Testis (tissue), 3 donors: ENCODE results near the gene TTF1. TPM values are rescaled to one million over a fixed set of nuclear protein-coding genes. Genes with fewer than 3 reads are reported as not detected.

Experiments
- DNase-seq: peaks from one replicate; pipeline ENCODE4 v3.0.0-alpha.2; 2019
- H3K27ac ChIP-seq, 2 donors: fragments of 200-600 bp; sonication (generic); one replicate each; pipeline ENCODE4 v1.5.1; 2019
- H3K27me3 ChIP-seq: fragments of 200-600 bp; sonication (generic); one replicate; pipeline ENCODE4 v1.5.1; 2019
- H3K36me3 ChIP-seq: fragments of 200-600 bp; sonication (generic); one replicate; pipeline ENCODE4 v1.5.1; 2017; ENCODE audit warnings: low read depth; ENCODE audit errors: missing control alignments
- H3K4me1 ChIP-seq: fragments of 200-600 bp; sonication (generic); one replicate; pipeline ENCODE4 v1.5.1; 2019
- H3K4me3 ChIP-seq, 2 donors: fragments of 200-600 bp; sonication (generic); one replicate each; pipeline ENCODE4 v1.5.1; 2017 to 2019
- H3K9me3 ChIP-seq: fragments of 200-600 bp; sonication (generic); one replicate; pipeline ENCODE4 v1.5.1; 2017
- POLR2A ChIP-seq: fragments of 450-650 bp; IDR thresholded peaks from one replicate; pipeline ENCODE4 v1.6.1; 2017; ENCODE audit warnings: antibody characterized with exemption, mild to moderate bottlenecking, moderate library complexity
- WGBS, 2 donors: methylation state at CpG; one replicate each; pipeline ENCODE4 v1.1.5; 2018; 5-methylcytosine and 5-hydroxymethylcytosine counted together
- intact Hi-C: fragments of 100-400 bp; cut with DNase I; formaldehyde crosslinking; loops from one replicate; pipeline ENCODE4 v1.15.1; 2023; ENCODE audit warnings: low total_unique reads
- polyA plus RNA-seq: library from polyadenylated mRNA; stranded (reverse); fragments of 350-450 nt; fragmentation: Illumina TruSeq; extraction: RNeasy Lipid Tissue Mini Kit (QIAGEN cat#74804); gene quantifications from one replicate; pipeline ENCODE4 v1.2.3, GENCODE V29; 2014; ENCODE audit warnings: low read depth, low replicate concordance; ENCODE audit not compliant: insufficient read depth
- total RNA-seq, 2 donors: library from RNA; depleted of rRNA; stranded (reverse); fragments of >200 nt; gene quantifications; one replicate each; pipeline ENCODE4 v1.2.3, GENCODE V29; 2016
- TF ChIP-seq, protein P1 (sequence below), 3 experiments: fragments of 450-650 bp in 2 of 3; fragments of 200-600 bp in 1 of 3; sonication (generic) in 1 of 3; IDR thresholded peaks; one replicate each; pipeline ENCODE4 v1.5.1; 2016 to 2019; ENCODE audit warnings: antibody characterized with exemption in 3 of 3, mild to moderate bottlenecking in 2 of 3, moderate library complexity in 1 of 3

TTF1 gene
- total and polyA plus RNA-seq, 3 donors from 2014 or later: 15.4 to 19.4 (median 19.2) TPM

DNA sequence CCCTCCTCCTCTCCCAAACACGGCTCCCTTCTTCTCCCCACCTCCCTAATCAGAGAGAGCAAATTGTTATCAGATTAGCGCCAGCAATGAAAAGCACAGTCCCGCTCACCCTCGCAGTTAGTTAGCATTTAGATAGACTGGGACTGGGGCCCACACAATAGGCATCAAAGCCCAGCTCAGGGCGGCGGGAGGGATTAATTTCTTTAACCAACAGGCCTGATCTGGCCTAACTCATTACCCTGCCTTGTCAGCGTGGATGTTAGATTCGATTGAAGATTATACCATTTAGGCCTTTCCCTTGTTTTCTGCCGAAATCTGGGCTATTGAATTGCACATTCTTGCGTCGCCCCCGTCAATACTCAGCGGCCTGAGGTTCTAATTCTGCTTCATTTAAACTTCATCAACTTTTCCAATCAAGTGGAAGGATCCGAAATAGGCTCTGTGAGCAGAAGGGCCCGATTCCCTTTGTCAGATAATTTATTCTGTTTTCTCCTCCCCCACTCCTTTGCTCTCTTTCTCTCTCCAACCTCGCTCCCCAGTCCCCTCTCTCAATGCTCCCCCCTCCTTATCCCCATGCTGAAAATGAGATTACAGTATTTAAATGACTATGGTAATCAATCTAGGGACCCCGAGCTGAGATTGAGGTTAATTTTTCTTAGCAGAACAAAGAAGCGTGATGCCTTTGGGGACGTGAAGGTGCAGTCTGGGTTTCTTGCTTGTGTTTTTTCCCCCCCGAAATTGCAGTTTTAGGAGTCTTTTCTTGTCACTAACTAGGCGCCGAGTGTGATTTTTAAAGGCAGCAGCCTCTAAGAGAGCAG, 18.4 kb upstream of the TTF1 start:
- no peak for DNase-seq
- intact Hi-C loops: no loop called here
- H3K27me3 ChIP-seq: no peaks in the 10 kb centered on the region

GRCh38 chr9:132423503-132423902, 16.9 kb upstream of the TTF1 start:
- no peaks in the 10 kb centered on the region for H3K4me1 ChIP-seq
- no peak overlapping the region for H3K27ac ChIP-seq
- H3K36me3 ChIP-seq: no peaks in the 10 kb centered on the region
- H3K9me3 ChIP-seq: no peaks in the 10 kb centered on the region
- H3K4me3 ChIP-seq: no peak overlapping the region
- intact Hi-C loops: no loop called here
- DNase-seq: no peak
- TF ChIP-seq, protein P1, sequence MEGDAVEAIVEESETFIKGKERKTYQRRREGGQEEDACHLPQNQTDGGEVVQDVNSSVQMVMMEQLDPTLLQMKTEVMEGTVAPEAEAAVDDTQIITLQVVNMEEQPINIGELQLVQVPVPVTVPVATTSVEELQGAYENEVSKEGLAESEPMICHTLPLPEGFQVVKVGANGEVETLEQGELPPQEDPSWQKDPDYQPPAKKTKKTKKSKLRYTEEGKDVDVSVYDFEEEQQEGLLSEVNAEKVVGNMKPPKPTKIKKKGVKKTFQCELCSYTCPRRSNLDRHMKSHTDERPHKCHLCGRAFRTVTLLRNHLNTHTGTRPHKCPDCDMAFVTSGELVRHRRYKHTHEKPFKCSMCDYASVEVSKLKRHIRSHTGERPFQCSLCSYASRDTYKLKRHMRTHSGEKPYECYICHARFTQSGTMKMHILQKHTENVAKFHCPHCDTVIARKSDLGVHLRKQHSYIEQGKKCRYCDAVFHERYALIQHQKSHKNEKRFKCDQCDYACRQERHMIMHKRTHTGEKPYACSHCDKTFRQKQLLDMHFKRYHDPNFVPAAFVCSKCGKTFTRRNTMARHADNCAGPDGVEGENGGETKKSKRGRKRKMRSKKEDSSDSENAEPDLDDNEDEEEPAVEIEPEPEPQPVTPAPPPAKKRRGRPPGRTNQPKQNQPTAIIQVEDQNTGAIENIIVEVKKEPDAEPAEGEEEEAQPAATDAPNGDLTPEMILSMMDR (IDR thresholded peaks at IDR 0.05): no peak
- TF ChIP-seq POLR2A: no peak
- no peaks in the 10 kb centered on the region for H3K27me3 ChIP-seq
- WGBS, 2 donors: 77 to 85% methylated on average over 3 to 5 of the region's 5 CpGs

More for the DNA sequence above, 18.4 kb upstream of the TTF1 start:
- Histone ChIP-seq H3K27ac (no peak overlapping the region), H3K36me3 (no peaks in the 10 kb centered on the region), H3K4me1 (no peaks in the 10 kb centered on the region), H3K9me3 (no peaks in the 10 kb centered on the region), H3K4me3 (no peak overlapping the region)
- 59 to 62% methylated on average over 22 of the region's 22 CpGs for WGBS, 2 donors
- no peak for TF ChIP-seq POLR2A
- TF ChIP-seq, protein P1 (IDR thresholded peaks at IDR 0.05): no peak

DNA sequence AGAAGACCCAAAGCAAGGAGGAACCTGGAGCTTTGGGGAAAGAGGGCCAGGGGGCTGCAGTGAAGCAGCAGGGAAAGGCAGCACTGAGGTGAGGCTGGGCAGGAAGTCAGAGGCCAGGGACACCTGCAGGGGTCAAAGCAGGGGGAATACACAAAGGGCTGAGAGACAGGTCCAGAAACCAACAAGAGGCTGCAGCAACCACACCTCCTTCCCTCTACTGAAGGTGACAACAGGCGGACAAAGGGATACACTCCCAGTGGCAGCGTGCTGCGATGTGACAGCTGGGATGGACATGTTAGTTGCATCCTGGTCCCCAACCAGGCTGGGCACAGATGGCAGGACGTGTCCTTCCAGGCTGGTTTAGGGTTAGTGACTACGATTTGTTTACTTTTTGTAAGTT, 15.9 kb upstream of the TTF1 start:
- intact Hi-C loops: no loop called here
- H3K4me1 ChIP-seq: no peaks in the 10 kb centered on the region
- H3K9me3 ChIP-seq: no peaks in the 10 kb centered on the region
- no peaks in the 10 kb centered on the region for H3K36me3 ChIP-seq
- no peak for DNase-seq
- TF ChIP-seq, protein P1 (IDR thresholded peaks at IDR 0.05): no peak
- TF ChIP-seq POLR2A: no peak
- H3K27me3 ChIP-seq: no peaks in the 10 kb centered on the region
- no peak overlapping the region for H3K27ac ChIP-seq
- no peak overlapping the region for H3K4me3 ChIP-seq
- WGBS, 2 donors: 48 to 65% methylated on average over 5 of the region's 5 CpGs

DNA sequence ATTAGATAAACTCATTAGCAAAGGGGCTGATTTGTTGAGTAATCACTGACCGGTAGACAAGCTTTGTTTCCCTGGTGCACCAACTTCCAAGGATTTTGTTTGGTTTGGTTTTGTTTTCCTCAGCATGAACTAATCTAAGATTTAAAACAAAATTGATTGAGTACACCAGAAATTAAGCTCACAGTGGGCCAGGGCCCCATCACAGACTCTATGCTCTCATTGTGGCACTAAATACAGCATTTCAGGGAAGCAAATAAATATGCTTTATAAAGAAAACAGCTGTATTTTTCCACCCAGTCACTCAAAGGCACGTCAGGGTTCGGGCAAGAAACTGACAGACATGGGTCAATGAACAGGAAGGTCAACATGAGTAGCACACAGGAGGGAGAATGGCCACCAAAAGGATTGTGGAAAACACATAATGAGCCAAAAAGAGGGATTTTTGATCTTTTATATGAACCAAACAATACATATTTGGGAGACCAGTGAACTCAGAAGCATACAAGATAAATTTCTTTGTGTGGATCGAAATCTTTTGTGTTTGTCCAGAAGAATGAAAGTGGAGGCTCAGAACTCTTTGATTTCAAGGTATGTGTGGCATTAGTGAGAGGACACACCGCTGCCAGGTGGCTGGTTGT, 12.2 kb upstream of the TTF1 start:
- H3K4me3 ChIP-seq: no peak overlapping the region
- no peaks in the 10 kb centered on the region for H3K4me1 ChIP-seq
- H3K36me3 ChIP-seq: no peaks in the 10 kb centered on the region
- H3K27me3 ChIP-seq: no peaks in the 10 kb centered on the region
- H3K9me3 ChIP-seq: no peaks in the 10 kb centered on the region
- DNase-seq: no peak
- WGBS, 2 donors: 75 to 80% methylated on average over 5 of the region's 5 CpGs
- intact Hi-C loops: no loop called here
- TF ChIP-seq, protein P1 (IDR thresholded peaks at IDR 0.05): no peak
- TF ChIP-seq POLR2A: no peak
- no peak overlapping the region for H3K27ac ChIP-seq
